CD4-positive, CD25-positive, alpha-beta regulatory T cell (primary cell): ENCODE results near the gene ITGA3. TPM values are rescaled to one million over a fixed set of nuclear protein-coding genes. Genes with fewer than 3 reads are reported as not detected.
A peak's percentile ranks its signal among the peaks of the same experiment; 100 is the strongest.

Experiments
- ATAC-seq, 2 donors: fragments of 150-1000 bp; cut with Tn5 transposase; one replicate each; pipeline ENCODE4 v1.10.0; 2021; ENCODE audit warnings: low read depth in 2 of 2, moderate number of reproducible peaks in 2 of 2, moderate library complexity in 1 of 2
- DNase-seq, 3 donors: peaks; one replicate each; pipeline versions ENCODE4 v3.0.0 to v3.0.0-alpha.2; 2012 to 2022; ENCODE audit warnings: mixed read lengths in 1 of 3
- H3K27ac ChIP-seq: one replicate; pipeline ENCODE4 v1.7.0; 2013; ENCODE audit warnings: mild to moderate bottlenecking, low read length; ENCODE audit not compliant: insufficient read depth, poor library complexity, severe bottlenecking
- H3K27me3 ChIP-seq: one replicate; pipeline ENCODE4 v1.7.0; 2013; ENCODE audit warnings: low read length; ENCODE audit not compliant: control insufficient read depth, insufficient read depth
- H3K36me3 ChIP-seq: one replicate; pipeline ENCODE4 v1.7.0; 2013; ENCODE audit warnings: mild to moderate bottlenecking, low read length, moderate library complexity; ENCODE audit not compliant: control insufficient read depth, insufficient read depth
- H3K4me1 ChIP-seq: 2 replicates; pipeline ENCODE4 v1.7.0; 2013; ENCODE audit warnings: mild to moderate bottlenecking, low read length; ENCODE audit not compliant: insufficient read depth, control insufficient read depth, poor library complexity, severe bottlenecking
- H3K4me3 ChIP-seq: one replicate; pipeline ENCODE4 v1.7.0; 2013; ENCODE audit warnings: low read depth, mild to moderate bottlenecking, low read length, moderate library complexity
- H3K9me3 ChIP-seq, 2 experiments: 1 replicate in 1 of 2; 2 replicates in 1 of 2; pipeline ENCODE4 v1.7.0; 2013; ENCODE audit warnings: low read length in 2 of 2, mild to moderate bottlenecking in 1 of 2, moderate library complexity in 1 of 2; ENCODE audit not compliant: control insufficient read depth in 2 of 2
- H3K27ac Mint-ChIP-seq, 3 donors: one replicate each; pipeline ENCODE4 v1.8.0; 2020 to 2022; ENCODE audit warnings: mild to moderate bottlenecking in 3 of 3, mixed read lengths in 3 of 3, moderate library complexity in 2 of 3
- H3K27me3 Mint-ChIP-seq: one replicate; pipeline ENCODE4 v1.8.0; 2022; ENCODE audit warnings: mild to moderate bottlenecking, mixed read lengths
- H3K36me3 Mint-ChIP-seq: one replicate; pipeline ENCODE4 v1.8.0; 2020; ENCODE audit warnings: mixed read lengths
- H3K4me1 Mint-ChIP-seq, 4 donors: one replicate each; pipeline ENCODE4 v1.8.0; 2020 to 2022; ENCODE audit warnings: mixed read lengths in 4 of 4, mild to moderate bottlenecking in 1 of 4
- H3K4me3 Mint-ChIP-seq, 4 donors: one replicate each; pipeline ENCODE4 v1.8.0; 2020 to 2022; ENCODE audit warnings: mild to moderate bottlenecking in 4 of 4, mixed read lengths in 4 of 4, moderate library complexity in 3 of 4
- H3K9me3 Mint-ChIP-seq, 7 donors: one replicate each; pipeline ENCODE4 v1.8.0; 2020 to 2022; ENCODE audit warnings: mixed read lengths in 7 of 7, mild to moderate bottlenecking in 3 of 7, moderate library complexity in 2 of 7
- polyA plus RNA-seq, 4 donors: library from polyadenylated mRNA; unstranded; fragments of 300-500 nt; fragmentation: Illumina TruSeq; gene quantifications; one replicate each; pipeline ENCODE4 v1.2.3, GENCODE V29; 2021
- total RNA-seq: library from RNA; stranded (reverse); gene quantifications from one replicate; pipeline ENCODE4 v1.2.3, GENCODE V29; 2022

ITGA3 gene
- total and polyA plus RNA-seq, 5 donors from 2014 or later = 1.7 to 14.4 (median 2.7) TPM

GRCh38 chr17:50087246-50087911 is 31.5 kb downstream of the ITGA3 start:
- Mint-ChIP-seq H3K27ac (no peak overlapping the region), H3K9me3 (no peaks in the 10 kb centered on the region), H3K4me3 (no peak overlapping the region), H3K4me1 (peaks cover 0 to 2% (median 0%) of the 10 kb centered on the region in 4 donors), H3K36me3 (peaks cover 8% of the 10 kb centered on the region), H3K27me3 (no peaks in the 10 kb centered on the region)
- Histone ChIP-seq H3K36me3 (no peaks in the 10 kb centered on the region), H3K27ac (no peak overlapping the region), H3K4me1 (no peaks in the 10 kb centered on the region), H3K27me3 (no peaks in the 10 kb centered on the region), H3K9me3 (no peaks in the 10 kb centered on the region), H3K4me3 (no peak overlapping the region)
- DNase-seq (peak; percentile 56 to 76 (median 74)), ATAC-seq (peak; percentile 80 to 84)

GRCh38 chr17:50087912-50088405 is 32.0 kb downstream of the ITGA3 start:
- DNase-seq (no peak), ATAC-seq (no peak)
- Histone ChIP-seq H3K4me3 (no peak overlapping the region), H3K9me3 (no peaks in the 10 kb centered on the region), H3K36me3 (no peaks in the 10 kb centered on the region), H3K4me1 (no peaks in the 10 kb centered on the region), H3K27me3 (no peaks in the 10 kb centered on the region), H3K27ac (no peak overlapping the region)
- Mint-ChIP-seq H3K4me3 (no peak overlapping the region), H3K36me3 (peaks cover 2% of the 10 kb centered on the region), H3K9me3 (no peaks in the 10 kb centered on the region), H3K27me3 (no peaks in the 10 kb centered on the region), H3K27ac (no peak overlapping the region), H3K4me1 (peaks cover 0 to 2% (median 0%) of the 10 kb centered on the region in 4 donors)

GRCh38 chr17:50088952-50089825 is 33.3 kb downstream of the ITGA3 start:
- no peaks in the 10 kb centered on the region for H3K36me3 Mint-ChIP-seq
- H3K4me3 Mint-ChIP-seq = no peak overlapping the region
- Histone ChIP-seq H3K36me3 (no peaks in the 10 kb centered on the region), H3K27ac (no peak overlapping the region), H3K9me3 (no peaks in the 10 kb centered on the region), H3K4me3 (no peak overlapping the region), H3K4me1 (no peaks in the 10 kb centered on the region), H3K27me3 (no peaks in the 10 kb centered on the region)
- ATAC-seq = no peak
- no peak for DNase-seq
- no peaks in the 10 kb centered on the region for H3K27me3 Mint-ChIP-seq
- peaks cover 0 to 8% (median 2%) of the 10 kb centered on the region in 4 donors for H3K4me1 Mint-ChIP-seq
- no peaks in the 10 kb centered on the region for H3K9me3 Mint-ChIP-seq
- H3K27ac Mint-ChIP-seq = peak overlapping the region in 1 of 3 donors; percentile 43

- Mint-ChIP-seq H3K9me3 (no peaks in the 10 kb centered on the region), H3K4me3 (no peak overlapping the region), H3K4me1 (peaks cover 0 to 12% (median 6%) of the 10 kb centered on the region in 4 donors), H3K27me3 (no peaks in the 10 kb centered on the region), H3K27ac (no peak overlapping the region), H3K36me3 (no peaks in the 10 kb centered on the region)
- Histone ChIP-seq H3K27ac (no peak overlapping the region), H3K4me1 (peaks cover 4% of the 10 kb centered on the region), H3K9me3 (no peaks in the 10 kb centered on the region), H3K36me3 (no peaks in the 10 kb centered on the region), H3K27me3 (no peaks in the 10 kb centered on the region), H3K4me3 (no peak overlapping the region)
- ATAC-seq (no peak), DNase-seq (no peak)
Measured at GRCh38 chr17:50090071-50090470, 34.2 kb downstream of the ITGA3 start.

- Mint-ChIP-seq H3K4me3 (peak overlapping the region in 1 of 4 donors; percentile 74), H3K9me3 (no peaks in the 10 kb centered on the region), H3K36me3 (no peaks in the 10 kb centered on the region), H3K4me1 (peaks cover 0 to 24% (median 12%) of the 10 kb centered on the region in 4 donors), H3K27me3 (no peaks in the 10 kb centered on the region), H3K27ac (no peak overlapping the region)
- Histone ChIP-seq H3K36me3 (no peaks in the 10 kb centered on the region), H3K4me3 (no peak overlapping the region), H3K4me1 (peaks cover 14% of the 10 kb centered on the region), H3K27ac (no peak overlapping the region), H3K9me3 (no peaks in the 10 kb centered on the region), H3K27me3 (no peaks in the 10 kb centered on the region)
- ATAC-seq (no peak), DNase-seq (no peak)
Measured at GRCh38 chr17:50090971-50091917, 35.3 kb downstream of the ITGA3 start.

- Mint-ChIP-seq H3K36me3 (no peaks in the 10 kb centered on the region), H3K27me3 (no peaks in the 10 kb centered on the region), H3K4me3 (peak overlapping the region in 1 of 4 donors; percentile 74), H3K4me1 (peaks cover 0 to 28% (median 15%) of the 10 kb centered on the region in 4 donors), H3K27ac (no peak overlapping the region), H3K9me3 (no peaks in the 10 kb centered on the region)
- no peaks in the 10 kb centered on the region for H3K27me3 ChIP-seq
- DNase-seq (no peak), ATAC-seq (no peak)
- H3K36me3 ChIP-seq = no peaks in the 10 kb centered on the region
- no peak overlapping the region for H3K27ac ChIP-seq
- peaks cover 21% of the 10 kb centered on the region for H3K4me1 ChIP-seq
- no peaks in the 10 kb centered on the region for H3K9me3 ChIP-seq
- no peak overlapping the region for H3K4me3 ChIP-seq
Measured at GRCh38 chr17:50091918-50092285, 36.0 kb downstream of the ITGA3 start.

- Histone ChIP-seq H3K36me3 (peaks cover 6% of the 10 kb centered on the region), H3K27me3 (no peaks in the 10 kb centered on the region), H3K4me3 (no peak overlapping the region), H3K4me1 (peaks cover 22% of the 10 kb centered on the region), H3K9me3 (no peaks in the 10 kb centered on the region), H3K27ac (no peak overlapping the region)
- ATAC-seq = no peak
- no peak overlapping the region for H3K27ac Mint-ChIP-seq
- peak overlapping the region in 3 of 4 donors; percentile 23 to 83 (median 35) for H3K4me3 Mint-ChIP-seq
- no peaks in the 10 kb centered on the region for H3K27me3 Mint-ChIP-seq
- no peaks in the 10 kb centered on the region for H3K36me3 Mint-ChIP-seq
- peaks cover 0 to 35% (median 14%) of the 10 kb centered on the region in 4 donors for H3K4me1 Mint-ChIP-seq
- no peak for DNase-seq
- no peaks in the 10 kb centered on the region for H3K9me3 Mint-ChIP-seq
Measured at GRCh38 chr17:50093246-50093645, 37.3 kb downstream of the ITGA3 start.
